Testis (tissue), 3 donors: ENCODE data around the gene LCOR. TPM values are rescaled to one million over a fixed set of nuclear protein-coding genes. Genes with fewer than 3 reads are reported as not detected.

ENCODE experiments used
- DNase-seq: peaks from one replicate; pipeline ENCODE4 v3.0.0-alpha.2; 2019
- H3K27ac ChIP-seq, 2 donors: fragments of 200-600 bp; sonication (generic); one replicate each; pipeline ENCODE4 v1.5.1; 2019
- H3K27me3 ChIP-seq: fragments of 200-600 bp; sonication (generic); one replicate; pipeline ENCODE4 v1.5.1; 2019
- H3K36me3 ChIP-seq: fragments of 200-600 bp; sonication (generic); one replicate; pipeline ENCODE4 v1.5.1; 2017; ENCODE audit warnings: low read depth; ENCODE audit errors: missing control alignments
- H3K4me1 ChIP-seq: fragments of 200-600 bp; sonication (generic); one replicate; pipeline ENCODE4 v1.5.1; 2019
- H3K4me3 ChIP-seq, 2 donors: fragments of 200-600 bp; sonication (generic); one replicate each; pipeline ENCODE4 v1.5.1; 2017 to 2019
- H3K9me3 ChIP-seq: fragments of 200-600 bp; sonication (generic); one replicate; pipeline ENCODE4 v1.5.1; 2017
- CTCF ChIP-seq, 3 experiments: fragments of 450-650 bp in 2 of 3; fragments of 200-600 bp in 1 of 3; sonication (generic) in 1 of 3; IDR thresholded peaks; one replicate each; pipeline ENCODE4 v1.5.1; 2016 to 2019; ENCODE audit warnings: antibody characterized with exemption in 3 of 3, mild to moderate bottlenecking in 2 of 3, moderate library complexity in 1 of 3
- POLR2A ChIP-seq: fragments of 450-650 bp; IDR thresholded peaks from one replicate; pipeline ENCODE4 v1.6.1; 2017; ENCODE audit warnings: antibody characterized with exemption, mild to moderate bottlenecking, moderate library complexity
- WGBS, 2 donors: methylation state at CpG; one replicate each; pipeline ENCODE4 v1.1.5; 2018; 5-methylcytosine and 5-hydroxymethylcytosine counted together
- intact Hi-C: fragments of 100-400 bp; cut with DNase I; formaldehyde crosslinking; loops from one replicate; pipeline ENCODE4 v1.15.1; 2023; ENCODE audit warnings: low total_unique reads
- polyA plus RNA-seq: library from polyadenylated mRNA; stranded (reverse); fragments of 350-450 nt; fragmentation: Illumina TruSeq; extraction: RNeasy Lipid Tissue Mini Kit (QIAGEN cat#74804); gene quantifications from one replicate; pipeline ENCODE4 v1.2.3, GENCODE V29; 2014; ENCODE audit warnings: low read depth, low replicate concordance; ENCODE audit not compliant: insufficient read depth
- total RNA-seq, 2 donors: library from RNA; depleted of rRNA; stranded (reverse); fragments of >200 nt; gene quantifications; one replicate each; pipeline ENCODE4 v1.2.3, GENCODE V29; 2016

Gene LCOR
- total and polyA plus RNA-seq, 3 donors from 2014 or later: 11.6 to 68.3 (median 40.0) TPM

- peak overlapping the region in 1 of 2 donors; percentile 66 for H3K4me3 ChIP-seq
- TF ChIP-seq CTCF (IDR thresholded peaks at IDR 0.05): peak; percentile 83 to 93 (median 88)
- TF ChIP-seq POLR2A: no peak
- DNase-seq: peak; percentile 78
- H3K36me3 ChIP-seq: no peaks in the 10 kb centered on the region
- H3K4me1 ChIP-seq: peaks cover 11% of the 10 kb centered on the region
- intact Hi-C loops: no loop called here
- WGBS, 2 donors: 36 to 38% methylated on average over 17 of the region's 17 CpGs
- H3K27ac ChIP-seq: peak overlapping the region; percentile 83 to 96
- no peaks in the 10 kb centered on the region for H3K27me3 ChIP-seq
- H3K9me3 ChIP-seq: no peaks in the 10 kb centered on the region
These were observed 1.4 kb upstream of the LCOR start for GRCh38 chr10:96830511-96831199.

- intact Hi-C loops: no loop called here
These were observed 765 bp upstream of the LCOR start for GRCh38 chr10:96831200-96831866.

DNA sequence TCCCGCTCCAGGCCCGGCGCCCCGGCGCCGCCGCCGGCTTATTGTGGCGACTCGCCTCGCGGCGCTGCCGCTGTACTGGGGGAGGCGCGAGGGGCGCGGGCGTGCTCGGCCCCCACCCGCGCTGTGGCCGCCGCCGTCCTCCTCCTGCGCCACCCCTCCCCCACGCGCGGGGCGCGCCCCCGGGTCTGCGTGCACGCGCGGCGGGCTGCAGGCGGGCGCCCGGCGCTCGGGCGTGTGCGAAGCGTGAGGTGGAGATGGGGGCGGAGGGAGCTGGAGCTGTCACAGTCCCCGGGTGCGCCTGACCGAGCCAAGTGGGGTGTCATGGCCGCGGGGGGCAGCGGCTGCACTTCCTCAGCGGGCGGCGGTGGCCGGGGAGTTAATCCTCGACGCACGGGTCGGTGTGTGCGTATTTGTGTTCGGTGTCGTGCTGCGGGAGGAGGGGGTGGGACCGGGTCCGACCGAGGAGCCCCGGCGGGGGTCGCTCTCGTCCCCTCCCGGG lies 672 bp downstream of the LCOR start:
- Histone ChIP-seq H3K27me3 (no peaks in the 10 kb centered on the region), H3K9me3 (no peaks in the 10 kb centered on the region), H3K4me1 (peaks cover 23% of the 10 kb centered on the region), H3K27ac (peak overlapping the region; percentile 91 to 96), H3K4me3 (peak overlapping the region; percentile 93 to 95), H3K36me3 (no peaks in the 10 kb centered on the region)
- peak; percentile 90 for DNase-seq
- TF ChIP-seq POLR2A: no peak
- intact Hi-C loops: no loop called here
- 0% methylated on average over 23 of the region's 72 CpGs; no CpG with 5 or more reads in 1 of the 2 donors for WGBS, 2 donors

More at GRCh38 chr10:96831200-96831866, 765 bp upstream of the LCOR start:
- Histone ChIP-seq H3K4me1 (peaks cover 18% of the 10 kb centered on the region), H3K27me3 (no peaks in the 10 kb centered on the region), H3K36me3 (no peaks in the 10 kb centered on the region), H3K27ac (peak overlapping the region; percentile 83 to 96), H3K4me3 (peak overlapping the region; percentile 66 to 93), H3K9me3 (no peaks in the 10 kb centered on the region)
- DNase-seq: no peak
- 10 to 12% methylated on average over 14 of the region's 14 CpGs for WGBS, 2 donors
- TF ChIP-seq POLR2A (no peak), CTCF (IDR thresholded peaks at IDR 0.05) (no peak)

DNA sequence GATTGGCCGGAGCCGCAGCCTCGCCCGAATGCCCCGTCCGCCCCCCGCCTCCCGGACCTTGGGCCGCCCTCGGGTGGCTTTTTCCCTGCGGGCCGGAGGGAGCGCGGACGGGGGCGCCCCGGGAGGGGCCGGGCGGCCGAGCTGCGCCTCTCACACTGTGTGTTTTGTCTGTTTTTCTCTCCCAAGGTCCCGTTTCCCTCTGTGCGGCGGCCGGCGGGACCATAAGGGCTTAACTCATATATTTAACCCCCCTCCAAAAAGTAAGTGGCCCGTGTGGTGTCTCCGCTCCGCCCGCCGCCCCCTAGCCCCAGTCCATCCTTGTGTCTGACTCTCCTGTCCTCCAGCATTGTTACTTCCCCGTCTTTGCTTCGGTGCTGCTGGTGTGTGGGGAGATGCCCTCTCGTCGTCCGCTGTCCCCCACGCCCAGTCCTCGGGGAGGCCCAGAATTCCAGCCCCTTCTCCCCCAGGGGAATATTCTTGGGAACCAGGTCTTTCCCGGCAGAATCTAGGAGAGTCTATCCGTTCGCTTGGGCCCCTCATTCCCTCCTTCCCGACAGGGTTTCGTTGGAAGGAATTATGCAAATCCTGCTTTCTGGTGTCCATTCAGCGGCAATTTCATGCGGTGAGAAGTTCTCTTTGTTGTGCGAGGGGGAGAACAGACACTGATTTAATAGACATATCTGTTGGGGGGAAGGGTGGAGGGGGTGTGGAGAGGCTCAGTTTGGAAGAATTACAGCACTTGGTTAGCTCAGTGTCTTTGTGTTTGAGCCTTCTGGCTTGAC lies 1.3 kb downstream of the LCOR start:
- no peaks in the 10 kb centered on the region for H3K27me3 ChIP-seq
- no peaks in the 10 kb centered on the region for H3K36me3 ChIP-seq
- TF ChIP-seq POLR2A (no peak), CTCF (IDR thresholded peaks at IDR 0.05) (no peak)
- intact Hi-C loops: no loop called here
- H3K9me3 ChIP-seq: no peaks in the 10 kb centered on the region
- H3K4me1 ChIP-seq: peaks cover 23% of the 10 kb centered on the region
- H3K4me3 ChIP-seq: peak overlapping the region; percentile 93 to 95
- peak overlapping the region; percentile 91 to 96 for H3K27ac ChIP-seq
- DNase-seq: peak; percentile 24
- 0 to 1% methylated on average over 21 to 41 of the region's 46 CpGs for WGBS, 2 donors

GRCh38 chr10:96834120-96834519 lies 2.0 kb downstream of the LCOR start:
- intact Hi-C loops: no loop called here
- Histone ChIP-seq H3K36me3 (no peaks in the 10 kb centered on the region), H3K4me3 (no peak overlapping the region), H3K27ac (no peak overlapping the region), H3K27me3 (no peaks in the 10 kb centered on the region), H3K9me3 (no peaks in the 10 kb centered on the region), H3K4me1 (peaks cover 23% of the 10 kb centered on the region)
- no peak for DNase-seq
- TF ChIP-seq POLR2A: no peak
- TF ChIP-seq CTCF (IDR thresholded peaks at IDR 0.05): no peak
- WGBS, 2 donors: 39% methylated on average over 8 of the region's 8 CpGs
